Stimulated activated CD4-positive, alpha-beta T cell treated with anti-CD3 and anti-CD28 coated beads, Interleukin-4, amount 100 ng/mL, for 48 hours (primary cell): Measurements from ENCODE around the gene ABL1.

Experiments used
- DNase-seq, 2 donors: peaks; one replicate each; pipeline ENCODE4 v3.0.0-alpha.2; 2020; ENCODE audit warnings: low read depth in 2 of 2

The ABL1 gene

DNA sequence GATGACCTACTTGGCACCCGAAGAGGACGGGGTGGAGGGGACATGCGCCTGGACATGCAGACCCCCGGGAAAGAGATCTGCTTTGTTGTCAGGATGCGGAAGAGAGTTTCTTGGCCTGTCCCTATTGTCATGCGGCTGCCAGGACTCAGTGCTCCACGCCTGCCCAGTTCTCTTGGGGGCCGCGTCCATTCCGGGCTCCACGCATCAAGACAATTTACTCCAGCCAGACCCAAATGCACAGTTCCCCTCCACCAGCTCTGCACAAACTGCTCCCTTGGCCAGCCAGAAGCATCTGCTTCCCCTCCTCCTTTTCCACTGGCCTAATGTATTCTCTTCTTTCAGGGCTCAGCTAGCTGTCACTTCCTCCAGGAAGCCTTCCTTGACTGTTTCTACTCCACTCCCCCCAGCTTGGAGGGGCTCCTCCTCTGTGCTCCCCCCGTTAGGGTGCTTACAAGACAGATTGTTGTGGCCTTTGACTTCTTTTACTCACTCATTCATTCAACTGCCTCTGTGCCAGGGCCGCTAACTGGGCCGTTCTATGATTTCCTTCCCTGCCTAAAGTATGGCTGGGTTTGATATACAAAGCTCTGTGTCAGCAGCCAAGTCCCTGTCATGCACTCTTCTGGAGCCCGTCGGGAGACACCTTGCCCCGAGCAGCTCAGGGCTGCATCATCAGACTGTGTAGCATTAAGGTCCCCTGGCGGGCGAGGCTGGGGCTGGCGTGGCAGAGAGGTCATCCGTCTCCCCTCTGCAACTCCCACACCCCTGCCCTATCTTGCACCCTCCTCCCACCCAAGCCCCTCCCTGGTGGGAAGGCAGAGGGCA is 97.4 kb downstream of the ABL1 start:
- DNase-seq = no peak

DNA sequence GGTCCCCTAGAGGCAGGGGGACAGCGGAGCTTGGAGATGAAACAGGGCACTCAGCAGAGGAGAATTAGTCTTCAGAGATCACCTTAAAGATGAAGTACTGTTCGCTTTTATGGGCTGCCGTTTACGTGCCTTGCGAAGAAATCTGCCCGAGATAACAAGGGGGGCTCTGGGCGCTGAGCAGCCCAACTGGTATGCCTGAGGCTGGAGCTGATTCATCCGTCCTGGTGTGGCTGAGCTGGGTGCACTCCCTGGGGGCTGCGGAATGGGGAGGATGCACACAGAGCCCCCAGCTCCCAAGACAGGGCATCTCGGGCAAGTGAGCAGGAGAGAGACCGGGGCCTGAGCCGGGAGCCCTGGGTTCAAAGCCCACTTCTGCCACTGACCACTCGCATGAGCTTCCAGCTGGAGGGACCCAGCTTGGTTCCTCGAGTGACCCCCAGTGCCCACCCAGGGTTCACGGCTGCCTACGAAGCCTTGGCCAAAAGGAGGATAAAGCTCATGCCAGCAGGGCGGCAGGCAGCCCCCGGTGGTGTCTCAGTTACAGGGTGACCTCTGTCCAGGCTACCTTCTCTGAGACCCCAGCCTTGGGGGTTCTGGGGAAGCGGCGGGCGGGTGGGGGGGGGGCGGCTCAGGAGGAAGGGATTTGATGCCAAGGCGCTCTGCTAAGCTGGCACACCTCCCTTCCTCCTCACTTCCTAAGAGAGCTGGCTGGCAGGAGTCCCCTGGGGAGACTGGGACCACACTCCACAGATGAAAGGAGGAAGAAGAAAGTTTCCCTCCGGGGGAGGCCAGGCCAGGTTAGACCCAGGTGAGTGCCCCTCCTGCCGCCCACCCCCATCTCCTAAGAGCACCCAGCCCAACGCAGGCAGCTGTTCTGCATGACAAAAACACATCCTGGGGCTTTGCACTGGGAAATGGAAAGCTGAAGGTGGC is 98.3 kb downstream of the ABL1 start:
- DNase-seq = no peak

DNA sequence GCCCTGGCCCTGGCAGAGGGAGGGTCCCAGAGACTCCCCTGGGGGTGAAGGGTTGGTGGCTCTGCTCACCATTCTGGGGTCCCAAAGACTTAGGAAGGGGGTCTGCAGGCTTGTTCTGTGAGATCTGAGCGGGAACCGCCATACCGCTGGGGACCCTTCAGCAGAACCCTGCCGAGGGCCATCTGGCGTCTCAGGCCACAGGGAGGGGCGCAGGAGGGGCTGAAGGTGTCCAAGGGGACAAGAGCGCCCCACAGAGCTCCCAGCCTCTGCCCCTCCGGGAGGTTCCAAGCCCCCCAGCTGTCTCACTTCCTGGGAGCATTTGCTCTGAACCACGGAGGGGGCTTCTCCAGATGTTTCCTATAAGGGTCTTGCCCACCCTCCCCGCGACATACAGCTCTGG is 99.2 kb downstream of the ABL1 start:
- DNase-seq = no peak

DNA sequence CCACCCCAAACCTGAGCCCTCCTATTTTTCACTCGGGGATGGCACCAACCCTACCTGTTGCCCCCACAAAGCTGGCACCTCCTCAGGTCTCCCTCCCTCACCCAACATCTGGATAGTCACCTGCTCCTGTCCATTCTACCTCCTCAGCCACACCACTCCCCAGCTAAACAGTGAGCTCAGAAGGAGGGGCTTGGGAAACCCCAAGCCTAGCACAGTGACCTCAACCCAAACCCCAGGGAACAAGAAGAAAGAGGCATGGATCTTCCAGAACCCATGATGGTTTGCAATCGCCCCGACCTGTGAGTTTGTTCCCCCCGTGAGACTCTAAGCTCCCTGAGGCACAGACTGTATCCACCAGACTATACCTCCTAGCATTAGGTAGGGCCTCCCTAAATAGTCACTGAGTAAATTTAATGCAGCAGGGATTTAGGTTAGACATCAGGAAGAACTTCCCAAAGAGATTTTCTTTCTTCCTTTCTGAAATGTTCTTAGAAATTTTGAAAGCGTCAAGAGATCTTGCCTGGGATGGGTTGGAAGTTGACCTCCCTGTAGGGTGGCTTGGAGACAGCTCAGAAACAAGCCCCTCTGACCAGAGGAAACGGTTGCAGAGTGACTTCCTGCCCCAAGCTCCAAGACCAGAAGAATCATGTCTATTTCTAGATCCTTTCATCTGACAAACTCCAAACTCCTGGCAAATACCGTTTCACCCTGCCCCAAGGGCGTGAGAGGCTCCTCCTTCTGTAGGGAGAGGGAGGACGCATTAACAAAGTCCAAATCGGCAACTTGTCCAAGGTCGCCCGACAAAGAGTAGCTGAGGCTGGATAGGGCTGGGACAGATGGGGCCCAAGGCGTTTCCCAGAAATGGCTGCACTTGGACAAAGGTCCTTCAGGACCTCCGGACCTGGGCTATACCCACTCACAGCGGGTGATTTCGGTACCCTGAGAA is 99.9 kb downstream of the ABL1 start:
- no peak for DNase-seq

DNA sequence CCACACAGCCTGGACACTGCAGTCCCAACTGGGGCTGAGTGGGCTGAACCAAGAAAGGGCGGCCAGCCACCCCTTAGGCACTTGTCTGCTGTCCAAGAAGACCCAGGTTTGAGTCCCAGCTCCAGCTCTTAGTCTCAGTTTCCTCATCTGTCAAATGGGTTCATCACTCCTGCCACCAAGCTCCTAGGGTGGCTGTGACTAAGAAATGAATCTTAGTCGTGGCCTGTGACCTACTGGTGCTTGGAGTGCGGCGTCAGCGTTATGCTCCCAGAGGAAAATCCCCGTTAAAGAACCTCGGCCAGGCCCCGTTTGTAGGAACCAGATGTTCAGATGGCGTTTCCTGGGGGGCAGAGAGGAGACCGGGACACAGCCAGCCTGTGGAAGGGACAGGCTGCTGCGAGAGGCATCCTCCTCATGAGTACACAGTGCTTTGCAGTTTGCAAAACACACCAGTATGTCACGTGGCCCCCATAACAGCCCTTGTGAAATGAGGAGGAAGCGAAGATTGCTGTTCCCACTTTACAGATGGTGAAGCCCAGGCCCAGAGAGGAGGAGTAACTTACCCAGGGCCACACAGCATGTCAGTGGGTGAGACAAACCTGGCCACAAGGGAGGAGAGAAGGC is 100.7 kb downstream of the ABL1 start:
- DNase-seq = no peak

DNA sequence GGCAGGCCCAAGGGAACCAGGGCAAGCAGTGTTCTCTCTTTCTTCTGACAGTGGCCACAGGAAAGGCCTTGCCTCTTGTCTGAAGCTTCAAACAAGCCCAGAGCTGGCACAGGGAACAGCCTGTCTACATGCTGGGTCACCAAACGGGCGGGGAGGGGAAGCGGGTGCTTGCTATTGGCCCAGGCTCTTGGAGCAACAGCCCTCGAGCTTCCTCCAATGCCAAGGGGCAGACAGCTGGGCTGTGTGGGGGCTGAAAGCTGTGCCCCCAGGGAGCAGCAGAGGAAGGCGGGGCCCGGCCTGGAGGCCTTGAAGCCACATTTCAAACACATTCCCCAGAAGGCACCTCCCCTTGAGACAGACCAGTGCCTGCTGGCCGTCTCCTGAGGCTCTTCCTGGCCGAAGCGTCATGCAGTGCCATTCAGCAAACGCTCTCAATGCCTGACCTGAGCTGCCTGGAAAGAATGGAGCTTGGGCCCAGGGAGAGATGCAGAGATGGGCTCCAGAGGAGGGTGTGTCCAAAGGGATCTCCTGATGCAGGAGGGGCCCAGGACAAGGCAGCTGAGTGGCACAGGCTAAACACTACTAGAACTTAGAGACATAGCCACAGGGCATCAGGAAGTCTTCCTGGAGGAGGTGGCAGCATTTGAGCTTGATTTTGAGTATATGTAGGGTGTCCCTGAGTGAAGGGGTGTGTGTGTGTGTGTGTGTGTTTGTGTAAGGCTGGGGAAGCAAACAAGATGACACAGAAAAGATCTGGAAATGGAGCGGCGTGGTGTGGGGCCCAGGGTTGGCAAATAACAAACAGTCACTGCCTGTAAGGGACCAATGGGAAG is 101.4 kb downstream of the ABL1 start:
- DNase-seq = no peak
